ENCODE data around the gene PLCE1.

The PLCE1 gene

DNA sequence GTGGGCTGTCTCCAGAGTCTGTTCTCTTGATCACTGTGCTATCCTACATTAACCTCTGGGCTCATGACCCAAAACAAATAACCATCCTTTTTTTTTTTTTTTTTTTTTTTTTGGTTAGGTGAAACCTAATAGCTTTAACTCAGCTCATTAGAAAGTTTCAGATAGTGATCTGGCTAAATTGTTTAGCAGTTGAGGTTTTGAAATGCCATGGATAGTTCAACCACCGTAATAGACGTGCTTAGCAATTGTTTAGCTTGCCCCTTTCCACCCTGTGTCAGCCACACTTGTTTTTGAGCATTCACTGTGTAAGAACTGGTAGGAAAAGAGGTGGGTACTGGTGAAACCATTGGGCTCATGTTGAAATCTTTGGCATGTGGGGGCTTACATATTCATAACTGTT lies 3.8 kb downstream of the PLCE1 start:
- no peak for DNase-seq (ENCODE audit: low spot score)
- in situ Hi-C loops (cut with MboI; ENCODE audit: low pct_unique_long_range_greater_than_20kb, low sequenced_read_pairs, unreplicated experiment), result no loop called here
- TF ChIP-seq, protein P1, sequence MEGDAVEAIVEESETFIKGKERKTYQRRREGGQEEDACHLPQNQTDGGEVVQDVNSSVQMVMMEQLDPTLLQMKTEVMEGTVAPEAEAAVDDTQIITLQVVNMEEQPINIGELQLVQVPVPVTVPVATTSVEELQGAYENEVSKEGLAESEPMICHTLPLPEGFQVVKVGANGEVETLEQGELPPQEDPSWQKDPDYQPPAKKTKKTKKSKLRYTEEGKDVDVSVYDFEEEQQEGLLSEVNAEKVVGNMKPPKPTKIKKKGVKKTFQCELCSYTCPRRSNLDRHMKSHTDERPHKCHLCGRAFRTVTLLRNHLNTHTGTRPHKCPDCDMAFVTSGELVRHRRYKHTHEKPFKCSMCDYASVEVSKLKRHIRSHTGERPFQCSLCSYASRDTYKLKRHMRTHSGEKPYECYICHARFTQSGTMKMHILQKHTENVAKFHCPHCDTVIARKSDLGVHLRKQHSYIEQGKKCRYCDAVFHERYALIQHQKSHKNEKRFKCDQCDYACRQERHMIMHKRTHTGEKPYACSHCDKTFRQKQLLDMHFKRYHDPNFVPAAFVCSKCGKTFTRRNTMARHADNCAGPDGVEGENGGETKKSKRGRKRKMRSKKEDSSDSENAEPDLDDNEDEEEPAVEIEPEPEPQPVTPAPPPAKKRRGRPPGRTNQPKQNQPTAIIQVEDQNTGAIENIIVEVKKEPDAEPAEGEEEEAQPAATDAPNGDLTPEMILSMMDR (IDR thresholded peaks at IDR 0.05; ENCODE audit: extremely low read depth, insufficient read depth, missing control alignments), result no peak

DNA sequence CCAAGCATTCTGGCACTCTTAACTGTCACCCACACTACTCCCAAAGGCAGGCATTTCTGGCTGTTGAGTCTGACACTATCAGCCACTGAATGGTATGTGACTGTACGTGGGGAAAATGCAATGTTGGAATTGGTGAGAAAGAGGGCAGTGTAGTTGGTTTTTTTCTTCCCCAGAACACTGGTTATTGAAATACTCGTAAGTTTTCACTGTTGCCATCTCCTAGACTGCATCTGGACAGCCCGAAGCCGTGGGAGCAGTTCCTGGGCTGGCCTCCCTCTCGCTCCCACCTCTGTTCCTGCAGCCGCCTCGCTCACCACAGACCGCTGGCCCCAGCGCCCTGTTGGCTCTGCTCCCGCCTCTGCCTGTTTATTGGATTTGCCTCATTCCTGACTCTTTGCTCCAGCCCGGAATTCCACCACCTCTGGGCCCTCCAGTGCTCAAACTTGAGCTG lies 5.7 kb downstream of the PLCE1 start:
- DNase-seq (ENCODE audit: low spot score), result no peak
- in situ Hi-C loops (cut with MboI; ENCODE audit: low pct_unique_long_range_greater_than_20kb, low sequenced_read_pairs, unreplicated experiment), result no loop called here
- TF ChIP-seq, protein P1 (IDR thresholded peaks at IDR 0.05; ENCODE audit: extremely low read depth, insufficient read depth, missing control alignments), result no peak

GRCh38 chr10:94000638-94001415 lies 7.1 kb downstream of the PLCE1 start:
- DNase-seq (ENCODE audit: low spot score), result no peak
- TF ChIP-seq, protein P1 (IDR thresholded peaks at IDR 0.05; ENCODE audit: extremely low read depth, insufficient read depth, missing control alignments), result no peak
- in situ Hi-C loops (cut with MboI; ENCODE audit: low pct_unique_long_range_greater_than_20kb, low sequenced_read_pairs, unreplicated experiment), result no loop called here

DNA sequence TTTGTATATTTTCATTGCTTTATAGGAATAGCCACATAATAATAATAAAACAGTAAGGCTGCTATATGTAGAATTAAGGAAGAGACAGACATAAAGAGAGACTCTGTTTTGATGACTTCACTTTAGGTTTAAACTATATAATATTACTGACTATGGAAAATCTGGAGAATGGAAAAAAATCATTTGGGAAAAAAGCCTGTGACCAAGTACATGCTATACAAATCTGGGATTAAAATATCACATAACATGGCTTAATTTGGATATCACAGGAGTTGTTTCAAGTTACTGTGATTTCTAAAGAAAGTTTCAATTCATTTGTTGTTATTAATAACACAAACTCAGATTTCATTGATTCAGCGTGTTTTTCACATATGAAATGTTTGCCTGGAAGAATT lies 7.7 kb downstream of the PLCE1 start:
- in situ Hi-C loops (cut with MboI; ENCODE audit: low pct_unique_long_range_greater_than_20kb, low sequenced_read_pairs, unreplicated experiment), result no loop called here
- DNase-seq (ENCODE audit: low spot score), result no peak
- TF ChIP-seq, protein P1 (IDR thresholded peaks at IDR 0.05; ENCODE audit: extremely low read depth, insufficient read depth, missing control alignments), result no peak

GRCh38 chr10:94002156-94002555 lies 8.4 kb downstream of the PLCE1 start:
- in situ Hi-C loops (cut with MboI; ENCODE audit: low pct_unique_long_range_greater_than_20kb, low sequenced_read_pairs, unreplicated experiment), result no loop called here
- TF ChIP-seq, protein P1 (IDR thresholded peaks at IDR 0.05; ENCODE audit: extremely low read depth, insufficient read depth, missing control alignments), result no peak
- no peak for DNase-seq (ENCODE audit: low spot score)

GRCh38 chr10:94003488-94003887 lies 9.8 kb downstream of the PLCE1 start:
- in situ Hi-C loops (cut with MboI; ENCODE audit: low pct_unique_long_range_greater_than_20kb, low sequenced_read_pairs, unreplicated experiment), result no loop called here
- no peak for DNase-seq (ENCODE audit: low spot score)
- TF ChIP-seq, protein P1 (IDR thresholded peaks at IDR 0.05; ENCODE audit: extremely low read depth, insufficient read depth, missing control alignments), result no peak
